LHCN-M2 (cell line): ENCODE measurements around the gene THSD7A. TPM values are rescaled to one million over a fixed set of nuclear protein-coding genes. Genes with fewer than 3 reads are reported as not detected.

Experiments used
- DNase-seq: peaks from one replicate; pipeline ENCODE4 v3.0.0-alpha.2; 2012; ENCODE audit warnings: low read depth
- total RNA-seq: library from RNA; depleted of rRNA; stranded (reverse); fragments of >200 nt; gene quantifications from 2 replicates; pipeline ENCODE4 v1.2.3, GENCODE V29; 2014

The THSD7A gene
- total RNA-seq, 1 experiment from 2014 or later, result under 0.01 TPM

- DNase-seq, result no peak
These were observed 244.9 kb downstream of the THSD7A start for GRCh38 chr7:11587048-11587447.

GRCh38 chr7:11584406-11585031 lies 247.5 kb downstream of the THSD7A start:
- DNase-seq, result no peak

DNA sequence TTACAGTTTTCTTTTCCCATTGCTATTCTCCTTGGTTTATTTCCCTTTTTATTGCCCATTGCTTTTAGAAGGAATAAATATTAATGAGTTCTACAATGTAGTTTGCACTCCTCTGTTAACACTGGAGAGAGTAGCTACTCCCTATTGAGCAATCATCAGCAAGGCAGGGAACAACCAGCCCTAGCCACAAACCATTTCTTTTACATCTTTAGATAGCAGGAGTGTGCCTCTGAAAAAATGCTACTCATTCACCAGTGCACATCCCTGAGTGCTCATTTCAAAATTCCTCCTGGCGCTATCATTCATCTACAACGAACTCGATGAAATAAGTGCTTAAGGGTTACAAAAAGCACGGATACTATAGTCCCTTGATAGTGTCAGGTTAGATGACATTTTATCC lies 252.9 kb downstream of the THSD7A start:
- DNase-seq, result no peak

DNA sequence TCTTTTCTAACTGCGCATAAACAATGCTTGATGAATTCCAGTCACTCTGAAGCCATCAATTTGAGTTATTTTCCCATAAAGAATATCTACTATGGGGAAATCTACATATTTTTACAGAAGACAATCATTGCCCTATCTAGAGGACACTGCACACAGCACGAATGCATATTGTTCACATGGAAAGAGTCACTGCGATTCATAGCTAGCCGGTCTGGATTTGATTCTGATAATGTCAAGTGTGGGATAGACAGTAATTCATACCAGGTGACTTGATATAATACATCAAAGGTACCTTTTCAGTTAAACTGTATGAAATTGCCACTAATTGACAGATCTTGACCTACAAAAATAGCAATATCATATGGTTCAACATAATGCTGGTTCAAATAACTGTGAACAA lies 255.7 kb downstream of the THSD7A start:
- DNase-seq, result no peak

GRCh38 chr7:11573128-11573750 lies 258.8 kb downstream of the THSD7A start:
- no peak for DNase-seq

GRCh38 chr7:11570922-11571550 lies 261.0 kb downstream of the THSD7A start:
- DNase-seq, result no peak

DNA sequence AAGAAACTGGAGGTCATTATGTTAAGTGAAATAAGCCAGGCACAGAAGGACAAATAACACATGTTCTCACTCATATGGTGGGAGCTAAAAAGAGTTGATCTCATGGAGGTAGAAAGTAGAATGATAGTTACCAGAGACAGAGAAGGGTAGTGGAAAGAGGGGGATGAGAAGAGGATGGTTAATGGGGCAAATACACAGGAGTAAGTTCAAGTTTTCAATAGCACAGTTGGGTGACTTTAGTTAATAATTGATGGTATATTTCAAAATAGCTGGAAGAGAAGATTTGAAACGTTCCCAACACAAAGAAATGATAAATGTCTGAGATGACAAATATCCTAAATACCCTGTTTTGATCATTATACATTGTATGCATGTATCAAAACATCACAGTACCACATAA lies 261.8 kb downstream of the THSD7A start:
- no peak for DNase-seq

DNA sequence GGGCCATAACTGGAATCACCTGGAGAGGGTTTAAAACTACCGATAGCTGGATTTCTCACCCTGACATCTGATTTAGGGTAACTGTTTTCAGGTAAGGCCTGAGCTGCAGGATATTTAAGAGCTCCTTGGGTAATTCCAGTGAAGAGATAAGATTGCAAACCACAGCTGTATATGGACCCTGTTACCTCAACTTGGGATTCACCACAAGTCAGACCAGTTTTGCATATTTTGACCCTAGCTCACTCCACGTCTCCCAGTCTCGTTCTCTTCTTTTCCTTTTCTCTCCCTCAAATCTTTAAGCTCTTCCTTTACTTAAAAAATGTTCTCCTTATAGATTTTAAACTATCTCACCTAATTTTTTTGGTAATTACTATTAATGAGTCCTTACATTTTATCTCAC lies 264.4 kb downstream of the THSD7A start:
- no peak for DNase-seq

- peak; percentile 9 for DNase-seq
These were observed 274.4 kb downstream of the THSD7A start for GRCh38 chr7:11557627-11558026.

DNA sequence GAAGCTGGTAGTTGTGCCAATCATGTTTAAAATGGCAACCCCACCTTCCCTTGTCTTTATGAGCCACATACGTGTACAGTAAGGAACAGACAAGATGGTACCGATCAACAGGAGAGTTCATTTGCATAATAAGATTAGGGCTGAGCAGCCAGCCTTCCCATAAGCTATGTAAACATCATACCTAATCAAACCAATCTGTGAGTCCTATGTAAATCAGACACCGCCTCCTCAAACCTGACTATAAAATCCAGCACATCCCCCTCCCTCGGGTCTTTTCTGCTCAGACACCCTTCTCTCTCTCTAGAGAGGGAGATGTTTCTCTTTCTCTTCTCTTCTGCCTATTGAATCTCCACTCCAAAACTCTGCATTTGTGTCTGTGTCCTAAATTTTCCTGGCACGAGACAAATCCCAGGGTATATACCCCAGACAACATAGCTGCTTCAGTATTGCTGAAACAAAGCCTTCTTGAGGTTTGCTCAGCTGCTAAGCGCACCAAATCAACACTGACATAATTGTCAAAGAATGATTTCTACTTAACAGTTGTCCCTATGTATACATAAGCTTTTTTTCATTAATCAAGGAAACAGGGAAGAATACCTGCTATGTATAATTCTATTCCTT lies 279.2 kb downstream of the THSD7A start:
- no peak for DNase-seq

- DNase-seq, result no peak
These were observed 280.5 kb downstream of the THSD7A start for GRCh38 chr7:11551470-11551869.

DNA sequence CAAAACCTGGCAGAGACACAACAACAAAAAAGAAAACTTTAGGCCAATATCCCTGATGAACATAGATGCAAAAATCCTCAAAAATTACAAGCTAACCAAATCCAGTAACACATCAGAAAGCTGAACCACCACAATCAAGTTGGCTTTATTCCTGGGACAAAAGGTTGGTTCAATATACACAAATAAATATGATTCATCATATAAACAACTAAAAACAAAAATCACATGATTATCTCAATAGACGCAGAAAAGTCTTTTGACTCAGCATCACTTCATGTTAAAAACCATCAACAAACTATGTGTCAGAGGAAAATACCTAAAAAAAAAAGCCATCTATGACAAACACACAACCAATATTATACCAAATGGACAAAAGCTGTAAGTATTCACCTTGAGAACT lies 283.5 kb downstream of the THSD7A start:
- peak; percentile 26 for DNase-seq

DNA sequence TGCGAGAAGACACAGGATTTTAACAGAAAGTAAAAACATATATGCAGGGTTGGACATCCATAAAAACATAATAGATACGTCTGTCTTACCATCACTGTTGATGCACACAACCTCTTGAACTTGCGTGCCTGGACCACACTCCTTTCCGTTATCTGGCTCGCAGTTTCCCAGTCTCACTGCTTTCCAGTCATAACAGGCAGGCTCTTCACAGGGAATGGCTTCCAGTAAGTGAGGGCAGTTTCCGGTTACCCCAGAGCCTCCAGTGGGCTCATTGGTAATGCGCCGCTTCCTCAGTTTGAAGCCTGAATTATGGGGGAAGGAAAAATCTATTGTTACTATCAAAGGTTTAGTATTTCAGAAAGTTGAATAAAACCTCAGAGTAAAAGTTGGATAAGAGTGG lies 290.7 kb downstream of the THSD7A start:
- DNase-seq, result no peak

GRCh38 chr7:11540271-11540761 lies 291.7 kb downstream of the THSD7A start:
- DNase-seq, result peak; percentile 35

DNA sequence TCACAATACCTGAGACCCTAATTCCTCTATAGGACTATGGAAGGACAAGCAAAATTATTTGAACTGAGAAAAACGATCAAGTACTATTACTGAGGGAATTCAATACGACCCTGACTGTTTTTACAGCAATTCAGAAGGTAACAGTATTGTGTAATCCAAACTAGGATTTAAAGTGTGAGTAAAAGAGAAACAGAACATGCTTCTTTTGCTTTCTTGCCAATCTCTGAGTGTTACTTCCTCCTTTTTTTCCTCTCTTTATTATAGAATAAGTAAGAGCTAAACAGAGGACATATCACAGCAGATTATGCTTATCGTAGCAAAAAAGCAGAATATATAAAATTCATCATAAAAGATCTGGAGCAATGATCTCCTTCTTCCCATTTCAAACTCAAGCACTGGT lies 292.1 kb downstream of the THSD7A start:
- DNase-seq, result no peak

GRCh38 chr7:11538751-11539299 lies 293.2 kb downstream of the THSD7A start:
- no peak for DNase-seq

DNA sequence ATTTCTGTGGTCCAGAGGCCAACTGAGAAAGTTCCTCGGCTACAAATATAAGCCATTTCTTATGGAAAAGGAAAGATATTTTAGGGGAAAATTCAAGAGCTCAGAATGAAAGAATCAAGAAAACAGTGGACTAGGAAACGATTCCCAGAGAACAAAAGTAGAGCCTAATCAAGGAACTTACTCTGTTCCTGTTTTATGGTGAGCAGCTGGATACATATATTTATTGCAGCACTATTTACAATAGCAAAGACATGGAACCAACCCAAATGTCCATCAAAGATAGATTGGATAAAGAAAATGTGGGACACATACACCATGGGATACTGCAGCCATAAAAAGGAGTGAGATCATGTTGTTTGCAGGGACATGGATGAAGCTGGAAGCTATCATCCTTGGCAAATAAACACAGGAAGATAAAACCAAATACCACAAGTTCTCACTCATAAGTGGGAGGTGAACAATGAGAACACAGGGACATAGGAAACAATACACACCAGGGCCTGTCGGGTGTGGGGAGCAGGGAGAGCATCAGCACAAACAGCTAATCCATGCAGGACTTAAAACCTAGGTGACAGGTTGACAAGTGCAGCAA lies 298.7 kb downstream of the THSD7A start:
- no peak for DNase-seq

DNA sequence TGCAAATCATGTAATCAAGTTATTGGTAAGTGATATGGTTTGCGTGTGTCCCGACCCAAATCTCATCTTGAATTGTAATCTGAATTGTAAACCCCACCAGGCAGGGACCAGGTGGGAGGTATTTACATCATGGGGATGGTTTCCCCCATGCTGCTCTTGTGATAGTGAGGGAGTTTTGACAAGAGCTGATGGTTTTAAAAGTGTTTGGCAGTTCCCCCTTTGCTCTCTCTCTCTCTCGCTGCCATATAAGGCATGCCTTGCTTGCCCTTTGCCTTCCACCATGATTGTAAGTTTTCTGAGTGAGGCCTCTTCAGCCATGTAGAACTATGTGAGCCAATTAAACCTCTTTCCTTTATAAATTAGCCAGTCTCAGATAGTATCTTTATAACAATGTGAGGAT lies 302.6 kb downstream of the THSD7A start:
- no peak for DNase-seq

DNA sequence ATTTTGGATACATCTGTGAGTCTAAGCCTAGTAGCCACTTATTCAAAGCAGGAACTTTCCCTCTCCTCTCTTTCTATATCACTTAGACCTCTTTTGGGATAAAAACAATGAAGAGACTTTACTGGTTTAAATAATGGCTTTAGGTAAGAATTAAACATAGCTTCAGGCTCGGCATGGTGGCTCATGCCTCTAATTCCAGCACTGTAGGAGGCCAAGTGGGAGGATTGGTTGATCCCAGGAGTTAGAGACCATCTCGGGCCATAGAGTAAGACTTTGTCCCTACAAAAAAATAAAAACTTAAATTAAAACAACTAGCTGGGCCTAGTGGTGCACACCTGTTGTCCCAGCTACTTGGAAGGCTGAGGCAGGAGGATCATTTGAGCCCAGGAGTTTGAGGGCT lies 304.3 kb downstream of the THSD7A start:
- DNase-seq, result no peak

- DNase-seq, result no peak
These were observed 307.3 kb downstream of the THSD7A start for GRCh38 chr7:11524476-11525397.
